GM19397 (cell line): ENCODE data around the gene VGLL4.

Experiments used
- ATAC-seq: cut with Tn5 transposase; IDR thresholded peaks from one replicate; pipeline ENCODE4 v1.9.1; 2021; ENCODE audit warnings: mild to moderate bottlenecking, moderate library complexity; ENCODE audit not compliant: unreplicated experiment

Gene VGLL4

GRCh38 chr3:11509173-11510000 is 134.3 kb downstream of the VGLL4 start:
- no peak for ATAC-seq

- no peak for ATAC-seq
Observed at GRCh38 chr3:11508346-11509172, 135.2 kb downstream of the VGLL4 start.

GRCh38 chr3:11507719-11508118 is 136.0 kb downstream of the VGLL4 start:
- ATAC-seq: no peak
